ELF-1 (cell line): Measurements from ENCODE around the gene DNAJB9.

Source experiments
- DNase-seq: peaks from one replicate; pipeline ENCODE4 v3.0.0-alpha.2; 2016; ENCODE audit warnings: low read depth, low spot score

The DNAJB9 gene

GRCh38 chr7:108605559-108606201 is 36.0 kb downstream of the DNAJB9 start:
- DNase-seq = no peak

- no peak for DNase-seq
Observed at GRCh38 chr7:108609643-108610042, 40.0 kb downstream of the DNAJB9 start.

GRCh38 chr7:108611268-108611667 is 41.6 kb downstream of the DNAJB9 start:
- peak; percentile 34 for DNase-seq

GRCh38 chr7:108613147-108613948 is 43.7 kb downstream of the DNAJB9 start:
- DNase-seq = no peak

- DNase-seq = no peak
Observed at GRCh38 chr7:108613949-108614381, 44.3 kb downstream of the DNAJB9 start.

GRCh38 chr7:108614896-108615295 is 45.2 kb downstream of the DNAJB9 start:
- no peak for DNase-seq

GRCh38 chr7:108618056-108618455 is 48.4 kb downstream of the DNAJB9 start:
- DNase-seq = no peak

GRCh38 chr7:108623220-108623619 is 53.5 kb downstream of the DNAJB9 start:
- DNase-seq = no peak
